ENCODE data around the gene TRIOBP.
"Not testable (repeated sequence)": the region's sequence is repeated elsewhere in the genome, so short reads cannot be mapped to it uniquely, and the experiment has no call there.

DNA sequence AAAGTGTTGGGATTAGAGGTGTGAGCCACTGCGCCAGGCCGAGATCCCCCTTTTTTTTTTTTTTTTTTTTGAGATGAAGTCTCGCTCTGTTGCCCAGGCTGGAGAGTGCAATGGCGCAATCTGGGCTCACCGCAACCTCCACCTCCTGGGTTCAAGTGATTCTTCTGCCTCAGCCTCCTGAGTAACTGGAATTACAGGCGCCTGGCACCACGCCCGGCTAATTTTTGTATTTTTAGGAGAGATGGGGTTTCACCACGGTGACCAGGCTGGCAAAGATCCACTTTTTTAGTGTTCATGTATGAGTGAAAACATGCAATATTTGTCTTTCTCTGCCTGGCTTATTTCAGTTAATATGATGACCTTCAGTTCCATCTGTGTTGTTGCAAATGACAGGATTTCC, 103.1 kb downstream of the TRIOBP start:
- not testable (repeated sequence) for TF ChIP-seq POLR2A (IDR thresholded peaks at IDR 0.05; ENCODE audit: low read depth, low read length); CTCF (IDR thresholded peaks at IDR 0.05; ENCODE audit: extremely low read depth in 1 of 2, insufficient read depth in 1 of 2, low read depth in 1 of 2, low read length in 2 of 2); MYC (IDR thresholded peaks at IDR 0.05; ENCODE audit: low read depth, low read length); FOS (IDR thresholded peaks at IDR 0.05; ENCODE audit: borderline replicate concordance, insufficient read depth, low read length)
- TF ChIP-seq, protein P1, sequence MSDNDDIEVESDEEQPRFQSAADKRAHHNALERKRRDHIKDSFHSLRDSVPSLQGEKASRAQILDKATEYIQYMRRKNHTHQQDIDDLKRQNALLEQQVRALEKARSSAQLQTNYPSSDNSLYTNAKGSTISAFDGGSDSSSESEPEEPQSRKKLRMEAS (IDR thresholded peaks at IDR 0.05; ENCODE audit: insufficient read depth, insufficient read length) = not testable (repeated sequence)

Measured in endothelial cell of umbilical vein (primary cell).